HepG2 (cell line): ENCODE measurements around the gene NDUFB5. TPM values are rescaled to one million over a fixed set of nuclear protein-coding genes. Genes with fewer than 3 reads are reported as not detected.
A peak's percentile ranks its signal among the peaks of the same experiment; 100 is the strongest.

Experiments
- CENPX ChIP-seq: sonication (generic); formaldehyde crosslinking; IDR thresholded peaks from 2 replicates; pipeline ENCODE4 v1.9.0; 2021; ENCODE audit warnings: mild to moderate bottlenecking, missing genetic modification reagents, moderate library complexity
- FOSL2 ChIP-seq: sonication (generic); formaldehyde crosslinking; IDR thresholded peaks from 2 replicates; pipeline ENCODE4 v1.4.0; 2020; ENCODE audit warnings: missing genetic modification reagents
- FOXP1 ChIP-seq, 2 experiments: fragments of 450-650 bp in 1 of 2; IDR thresholded peaks; 2 replicates each; pipeline ENCODE4 v1.6.1; 2017 to 2018; ENCODE audit warnings: antibody characterized with exemption in 1 of 2
- HDAC2 ChIP-seq: sonication (generic); formaldehyde crosslinking; IDR thresholded peaks from 2 replicates; pipeline ENCODE4 v1.4.0; 2020; ENCODE audit warnings: missing genetic modification reagents
- HNF4A ChIP-seq: sonication (generic); formaldehyde crosslinking; IDR thresholded peaks from 2 replicates; pipeline ENCODE4 v1.4.0; 2020; ENCODE audit warnings: missing genetic modification reagents
- JUN ChIP-seq: sonication (generic); formaldehyde crosslinking; IDR thresholded peaks from 2 replicates; pipeline ENCODE4 v1.4.0; 2020; ENCODE audit warnings: mild to moderate bottlenecking, missing genetic modification reagents
- JUND ChIP-seq: sonication (generic); formaldehyde crosslinking; IDR thresholded peaks from 2 replicates; pipeline ENCODE4 v1.8.0; 2022; ENCODE audit warnings: mild to moderate bottlenecking, missing genetic modification reagents
- MTA3 ChIP-seq: sonication (generic); formaldehyde crosslinking; IDR thresholded peaks from 2 replicates; pipeline ENCODE4 v1.4.0; 2020; ENCODE audit warnings: missing genetic modification reagents
- MXD1 ChIP-seq: sonication (generic); formaldehyde crosslinking; IDR thresholded peaks from 2 replicates; pipeline ENCODE4 v1.4.0; 2020; ENCODE audit warnings: mild to moderate bottlenecking, missing genetic modification reagents
- NCOR1 ChIP-seq: fragments of 200-600 bp; sonication (generic); IDR thresholded peaks from 2 replicates; pipeline ENCODE4 v1.7.0; 2017; ENCODE audit warnings: antibody characterized with exemption, low read length, borderline replicate concordance
- ONECUT2 ChIP-seq: sonication (generic); formaldehyde crosslinking; IDR thresholded peaks from 2 replicates; pipeline ENCODE4 v1.4.0; 2020; ENCODE audit warnings: missing genetic modification reagents
- SALL1 ChIP-seq: sonication (generic); formaldehyde crosslinking; IDR thresholded peaks from 2 replicates; pipeline ENCODE4 v1.8.0; 2022; ENCODE audit warnings: mild to moderate bottlenecking, missing genetic modification reagents
- SOX6 ChIP-seq, 2 experiments: fragments of 450-650 bp in 1 of 2; sonication (generic) in 1 of 2; formaldehyde crosslinking in 1 of 2; IDR thresholded peaks; 2 replicates each; pipeline versions ENCODE4 v1.4.0 to v1.6.1; 2017 to 2020; ENCODE audit warnings: antibody characterized with exemption in 1 of 2, mild to moderate bottlenecking in 1 of 2, missing genetic modification reagents in 1 of 2
- SRF ChIP-seq: IDR thresholded peaks from 2 replicates; pipeline ENCODE4 v1.6.1; 2011; ENCODE audit warnings: mild to moderate bottlenecking, low read depth, low read length, moderate library complexity
- TAF15 ChIP-seq: fragments of 200-400 bp; formaldehyde crosslinking; IDR thresholded peaks from one replicate; pipeline ENCODE4 v1.6.1; 2018; ENCODE audit warnings: mild to moderate bottlenecking, low read depth, low read length; ENCODE audit not compliant: poor library complexity, severe bottlenecking
- ZBTB10 ChIP-seq: sonication (generic); formaldehyde crosslinking; IDR thresholded peaks from 2 replicates; pipeline ENCODE4 v1.4.0; 2020; ENCODE audit warnings: missing genetic modification reagents, borderline replicate concordance
- ZBTB33 ChIP-seq: sonication (generic); formaldehyde crosslinking; IDR thresholded peaks from 2 replicates; pipeline ENCODE4 v1.4.0; 2020; ENCODE audit warnings: missing genetic modification reagents
- ZNF207 ChIP-seq: fragments of 450-650 bp; IDR thresholded peaks from 2 replicates; pipeline ENCODE4 v1.6.1; 2016; ENCODE audit warnings: antibody characterized with exemption, borderline replicate concordance
- ZNF343 ChIP-seq: sonication (generic); formaldehyde crosslinking; IDR thresholded peaks from 2 replicates; pipeline ENCODE4 v1.4.0; 2020; ENCODE audit warnings: mild to moderate bottlenecking, missing genetic modification reagents
- ZNF446 ChIP-seq: sonication (generic); formaldehyde crosslinking; IDR thresholded peaks from 2 replicates; pipeline ENCODE4 v1.5.0; 2020; ENCODE audit warnings: mild to moderate bottlenecking, missing genetic modification reagents
- ZNF503 ChIP-seq: sonication (generic); formaldehyde crosslinking; IDR thresholded peaks from 2 replicates; pipeline ENCODE4 v1.4.0; 2020; ENCODE audit warnings: missing genetic modification reagents
- ZNF883 ChIP-seq: sonication (generic); formaldehyde crosslinking; IDR thresholded peaks from 2 replicates; pipeline ENCODE4 v1.5.1; 2020; ENCODE audit warnings: mild to moderate bottlenecking, missing genetic modification reagents; ENCODE audit errors: not compliant biosample characterization
- polyA plus RNA-seq, 8 experiments: library from polyadenylated mRNA; depleted of rRNA in 3 of 8; stranded (reverse) in 7 of 8; unstranded in 1 of 8; fragments of >200 nt; fragmentation: Illumina TruSeq in 4 of 8; extraction: Trizol in 4 of 8; gene quantifications; 2 replicates each; pipeline versions ENCODE4 v1.2.1 to v1.2.3, GENCODE V29; 2011 to 2016; ENCODE audit warnings: low read depth in 4 of 8, missing spikeins in 1 of 8, mixed read lengths in 1 of 8; ENCODE audit not compliant: insufficient read depth in 1 of 8
- total RNA-seq, 5 experiments: library from RNA; depleted of rRNA; stranded (reverse); fragments of >200 nt; fragmentation: Illumina TruSeq; extraction: Trizol; gene quantifications; 2 replicates each; pipeline ENCODE4 v1.2.3, GENCODE V29; 2016; ENCODE audit warnings: low read depth in 1 of 5
- TF ChIP-seq, protein P1 (sequence below): sonication (generic); formaldehyde crosslinking; IDR thresholded peaks from 2 replicates; pipeline ENCODE4 v1.4.0; 2020; ENCODE audit warnings: missing genetic modification reagents

The NDUFB5 gene
- total and polyA plus RNA-seq, 2 of the 13 experiments (the other 11 are each of a cell fraction or from before 2014, with no cell fraction given): 43.3 to 120 TPM

DNA sequence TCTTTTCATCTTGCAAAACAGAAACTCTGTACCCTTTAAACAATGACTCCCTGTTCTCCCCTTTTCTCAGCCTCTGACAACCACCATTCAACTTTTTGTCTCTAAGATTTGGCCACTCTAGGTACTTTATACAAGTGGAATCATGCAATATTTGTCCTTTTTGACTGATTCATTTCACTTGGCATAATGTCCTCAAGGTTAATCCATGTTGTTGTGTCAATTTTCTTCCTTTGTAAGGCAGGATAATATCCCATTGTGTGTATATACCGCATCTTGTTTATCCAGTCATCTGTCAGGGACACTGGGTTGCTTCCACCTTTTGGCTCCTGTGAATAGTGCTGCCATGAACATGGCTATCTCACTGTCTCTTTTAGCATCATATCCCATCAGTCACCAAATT lies 58.5 kb downstream of the NDUFB5 start (continued):
- no peak for TF ChIP-seq ZBTB33
- no peak for TF ChIP-seq SALL1 (CRISPR knock-in tag)
- no peak for TF ChIP-seq TAF15
- no peak for TF ChIP-seq ZBTB10 (CRISPR knock-in tag)
- no peak for TF ChIP-seq MTA3
- TF ChIP-seq ZNF446 (CRISPR knock-in tag): no peak
- TF ChIP-seq CENPX (CRISPR knock-in tag): no peak
- no peak for TF ChIP-seq MXD1
- TF ChIP-seq ZNF343 (CRISPR knock-in tag): no peak
- no peak for TF ChIP-seq ZNF883
- TF ChIP-seq, protein P1, sequence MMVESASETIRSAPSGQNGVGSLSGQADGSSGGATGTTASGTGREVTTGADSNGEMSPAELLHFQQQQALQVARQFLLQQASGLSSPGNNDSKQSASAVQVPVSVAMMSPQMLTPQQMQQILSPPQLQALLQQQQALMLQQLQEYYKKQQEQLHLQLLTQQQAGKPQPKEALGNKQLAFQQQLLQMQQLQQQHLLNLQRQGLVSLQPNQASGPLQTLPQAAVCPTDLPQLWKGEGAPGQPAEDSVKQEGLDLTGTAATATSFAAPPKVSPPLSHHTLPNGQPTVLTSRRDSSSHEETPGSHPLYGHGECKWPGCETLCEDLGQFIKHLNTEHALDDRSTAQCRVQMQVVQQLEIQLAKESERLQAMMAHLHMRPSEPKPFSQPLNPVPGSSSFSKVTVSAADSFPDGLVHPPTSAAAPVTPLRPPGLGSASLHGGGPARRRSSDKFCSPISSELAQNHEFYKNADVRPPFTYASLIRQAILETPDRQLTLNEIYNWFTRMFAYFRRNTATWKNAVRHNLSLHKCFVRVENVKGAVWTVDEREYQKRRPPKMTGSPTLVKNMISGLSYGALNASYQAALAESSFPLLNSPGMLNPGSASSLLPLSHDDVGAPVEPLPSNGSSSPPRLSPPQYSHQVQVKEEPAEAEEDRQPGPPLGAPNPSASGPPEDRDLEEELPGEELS (CRISPR knock-in tag): peak; percentile 48
- TF ChIP-seq JUND (CRISPR knock-in tag): no peak
- TF ChIP-seq SOX6 (IDR thresholded peaks at IDR 0.05): no peak
- peak; percentile 95 for TF ChIP-seq SOX6 (CRISPR knock-in tag; IDR thresholded peaks at IDR 0.05)
- TF ChIP-seq HNF4A: peak; percentile 39
- no peak for TF ChIP-seq SRF
- peak; percentile 44 for TF ChIP-seq FOSL2
- no peak for TF ChIP-seq ONECUT2 (CRISPR knock-in tag)
- no peak for TF ChIP-seq ZNF503 (CRISPR knock-in tag)
- peak; percentile 46; the same call in 1 of the 2 replicates for TF ChIP-seq NCOR1
- TF ChIP-seq JUN (CRISPR knock-in tag): no peak
- 0 out of 2 replicates have a peak, but pooled peaks have one; percentile 16 for TF ChIP-seq HDAC2 (CRISPR knock-in tag)
- TF ChIP-seq ZNF207: no peak
- peak; percentile 30; the same call in 1 of the 2 replicates for TF ChIP-seq FOXP1 (IDR thresholded peaks at IDR 0.05)
- TF ChIP-seq FOXP1 (CRISPR knock-in tag; IDR thresholded peaks at IDR 0.05): peak; percentile 67
